Lung (tissue), 12 donors: ENCODE measurements around the gene TGM2. TPM values are rescaled to one million over a fixed set of nuclear protein-coding genes. Genes with fewer than 3 reads are reported as not detected.

Source experiments
- ATAC-seq: fragments of 200-7000 bp; cut with Tn5 transposase; one replicate; pipeline ENCODE4 v1.9.1; 2020; ENCODE audit warnings: moderate number of reproducible peaks; ENCODE audit not compliant: insufficient read depth, low FRiP score
- DNase-seq, 3 donors: peaks; one replicate each; pipeline ENCODE4 v3.0.0-alpha.2; 2013 to 2017
- H3K27ac ChIP-seq, 2 donors: one replicate each; pipeline ENCODE4 v1.5.1; 2013; ENCODE audit warnings: mild to moderate bottlenecking in 2 of 2, moderate library complexity in 2 of 2, control low read depth in 1 of 2, inconsistent platforms in 1 of 2, low read depth in 1 of 2, low read length in 1 of 2
- H3K27me3 ChIP-seq, 3 donors: one replicate each; pipeline ENCODE4 v1.5.1; 2013; ENCODE audit warnings: low read length in 2 of 3; ENCODE audit not compliant: control insufficient read depth in 3 of 3, insufficient read depth in 3 of 3
- H3K36me3 ChIP-seq, 4 donors: one replicate each; pipeline ENCODE4 v1.5.1; 2013; ENCODE audit warnings: low read length in 4 of 4, mild to moderate bottlenecking in 1 of 4, moderate library complexity in 1 of 4; ENCODE audit not compliant: control insufficient read depth in 4 of 4, insufficient read depth in 4 of 4
- H3K4me1 ChIP-seq, 5 donors: one replicate each; pipeline ENCODE4 v1.5.1; 2013; ENCODE audit warnings: low read length in 5 of 5, mild to moderate bottlenecking in 2 of 5, moderate library complexity in 1 of 5; ENCODE audit not compliant: control insufficient read depth in 5 of 5, insufficient read depth in 5 of 5
- H3K4me3 ChIP-seq: one replicate; pipeline ENCODE4 v1.5.1; 2013; ENCODE audit warnings: mild to moderate bottlenecking, control low read depth, moderate library complexity
- H3K9ac ChIP-seq, 2 donors: one replicate each; pipeline ENCODE4 v1.5.1; 2013; ENCODE audit warnings: low read length in 2 of 2, control low read depth in 1 of 2; ENCODE audit not compliant: insufficient read depth in 1 of 2
- H3K9me3 ChIP-seq, 4 donors: one replicate each; pipeline ENCODE4 v1.5.1; 2013; ENCODE audit warnings: low read length in 3 of 4, mild to moderate bottlenecking in 1 of 4, moderate library complexity in 1 of 4; ENCODE audit not compliant: control insufficient read depth in 4 of 4, insufficient read depth in 3 of 4
- CTCF ChIP-seq: IDR thresholded peaks from 2 replicates; pipeline ENCODE4 v1.5.1; 2012; ENCODE audit warnings: mild to moderate bottlenecking; ENCODE audit errors: control extremely low read depth, extremely low read depth
- WGBS, 2 donors: extraction: QIAGEN DNeasy Blood & Tissue Kit; methylation state at CpG; one replicate each; pipeline ENCODE4 v1.1.7; 2013; 5-methylcytosine and 5-hydroxymethylcytosine counted together
- polyA plus RNA-seq, 2 donors: library from polyadenylated mRNA; stranded (reverse); fragments of 200-250 nt; gene quantifications; one replicate each; pipeline ENCODE4 v1.2.1, GENCODE V29; 2013
- total RNA-seq, 2 donors: library from RNA; depleted of rRNA in 1 of 2; stranded (reverse); fragments of >200 nt in 1 of 2; gene quantifications; one replicate each; pipeline ENCODE4 v1.2.1, GENCODE V29; 2014 to 2021
- donor health status: control.
- donor health status: control.
- donor health status: Bipolar disorder and iron deficiency.
- donor health status: healthy.
- donor health status: DM: yes; HTN: yes; CAD: no.

TGM2 gene
- total and polyA plus RNA-seq, 4 donors = 85.0 to 476 (median 325) TPM

- H3K36me3 ChIP-seq = no peaks in the 10 kb centered on the region
- H3K27ac ChIP-seq = no peak overlapping the region
- DNase-seq (no peak), ATAC-seq (no peak)
- TF ChIP-seq CTCF = no peak
- H3K27me3 ChIP-seq = no peaks in the 10 kb centered on the region
- no peak overlapping the region for H3K9ac ChIP-seq
- 83 to 88% methylated on average over 8 of the region's 8 CpGs for WGBS, 2 donors
- peaks cover 0 to 2% (median 0%) of the 10 kb centered on the region in 4 donors for H3K9me3 ChIP-seq
- H3K4me1 ChIP-seq = peaks cover 0 to 12% (median 6%) of the 10 kb centered on the region in 5 donors
- no peak overlapping the region for H3K4me3 ChIP-seq
Measured at GRCh38 chr20:38198238-38198861, 33.3 kb upstream of the TGM2 start.

- no peak overlapping the region for H3K27ac ChIP-seq
- no peak for TF ChIP-seq CTCF
- WGBS, 2 donors = 92 to 94% methylated on average over 1 of the region's 1 CpG
- ATAC-seq (no peak), DNase-seq (no peak)
- no peak overlapping the region for H3K4me3 ChIP-seq
- H3K9me3 ChIP-seq = peaks cover 0 to 2% (median 0%) of the 10 kb centered on the region in 4 donors
- peaks cover 0 to 12% (median 6%) of the 10 kb centered on the region in 5 donors for H3K4me1 ChIP-seq
- H3K36me3 ChIP-seq = no peaks in the 10 kb centered on the region
- H3K27me3 ChIP-seq = no peaks in the 10 kb centered on the region
- no peak overlapping the region for H3K9ac ChIP-seq
Measured at GRCh38 chr20:38197619-38198018, 32.5 kb upstream of the TGM2 start.

- no peaks in the 10 kb centered on the region for H3K27me3 ChIP-seq
- TF ChIP-seq CTCF = no peak
- peaks cover 0 to 12% (median 6%) of the 10 kb centered on the region in 5 donors for H3K4me1 ChIP-seq
- no peak overlapping the region for H3K4me3 ChIP-seq
- WGBS, 2 donors = 68% methylated on average over 5 of the region's 5 CpGs
- no peak for ATAC-seq
- no peak for DNase-seq
- H3K27ac ChIP-seq = no peak overlapping the region
- no peak overlapping the region for H3K9ac ChIP-seq
- H3K9me3 ChIP-seq = peaks cover 0 to 2% (median 0%) of the 10 kb centered on the region in 4 donors
- no peaks in the 10 kb centered on the region for H3K36me3 ChIP-seq
Measured at GRCh38 chr20:38197217-38197616, 32.1 kb upstream of the TGM2 start.
